Ascending aorta (tissue), 2 donors: Measurements from ENCODE around the gene FGL2. TPM values are rescaled to one million over a fixed set of nuclear protein-coding genes. Genes with fewer than 3 reads are reported as not detected.

ENCODE experiments used
- DNase-seq, 2 donors: peaks; one replicate each; pipeline ENCODE4 v3.0.0-alpha.2; 2019; ENCODE audit warnings: low spot score in 2 of 2
- H3K27ac ChIP-seq, 2 donors: fragments of 200-600 bp; sonication (generic); one replicate each; pipeline ENCODE4 v1.5.1; 2016 to 2017; ENCODE audit warnings: mild to moderate bottlenecking in 1 of 2
- H3K27me3 ChIP-seq: fragments of 200-600 bp; sonication (generic); one replicate; pipeline ENCODE4 v1.5.1; 2017
- H3K36me3 ChIP-seq, 2 donors: fragments of 200-600 bp; sonication (generic); one replicate each; pipeline ENCODE4 v1.5.1; 2016
- H3K4me1 ChIP-seq, 2 donors: fragments of 200-600 bp; sonication (generic); one replicate each; pipeline ENCODE4 v1.5.1; 2016 to 2017; ENCODE audit warnings: mild to moderate bottlenecking in 1 of 2
- H3K4me3 ChIP-seq, 2 donors: fragments of 200-600 bp; sonication (generic); one replicate each; pipeline ENCODE4 v1.5.1; 2016 to 2017; ENCODE audit warnings: mild to moderate bottlenecking in 1 of 2
- H3K9me3 ChIP-seq, 2 donors: fragments of 200-600 bp; sonication (generic); one replicate each; pipeline ENCODE4 v1.5.1; 2016
- CTCF ChIP-seq, 3 experiments: fragments of 200-600 bp in 2 of 3; fragments of 450-650 bp in 1 of 3; sonication (generic) in 2 of 3; IDR thresholded peaks; one replicate each; pipeline ENCODE4 v1.5.1; 2016 to 2019; ENCODE audit warnings: antibody characterized with exemption in 3 of 3, mild to moderate bottlenecking in 1 of 3, moderate library complexity in 1 of 3
- intact Hi-C: fragments of 100-400 bp; cut with DNase I; formaldehyde crosslinking; loops from one replicate; pipeline ENCODE4 v1.15.1; 2023
- total RNA-seq: library from RNA; depleted of rRNA; stranded (reverse); fragments of >200 nt; gene quantifications from one replicate; pipeline ENCODE4 v1.1.0, GENCODE V29; 2016

Gene FGL2
- total RNA-seq, 1 donor from 2014 or later = 77.9 TPM

GRCh38 chr7:77245015-77245755 lies 45.6 kb upstream of the FGL2 start:
- Histone ChIP-seq H3K27me3 (no peaks in the 10 kb centered on the region), H3K36me3 (no peaks in the 10 kb centered on the region), H3K27ac (peak overlapping the region in 1 of 2 donors; percentile 27), H3K9me3 (no peaks in the 10 kb centered on the region), H3K4me1 (peaks cover 15 to 17% of the 10 kb centered on the region in 2 donors), H3K4me3 (peak overlapping the region in 1 of 2 donors; percentile 19)
- TF ChIP-seq CTCF (IDR thresholded peaks at IDR 0.05) = no peak
- intact Hi-C loops = loop anchor here (2.0 to 5.0 kb wide), 2 partner anchors 46 to 123 kb away; partner anchors contain the start of genes CCDC146 and FGL2
- peak in 1 of 2 donors; percentile 14 for DNase-seq

- Histone ChIP-seq H3K27ac (peak overlapping the region in 1 of 2 donors; percentile 85), H3K9me3 (no peaks in the 10 kb centered on the region), H3K36me3 (no peaks in the 10 kb centered on the region), H3K27me3 (no peaks in the 10 kb centered on the region), H3K4me3 (no peak overlapping the region), H3K4me1 (peaks cover 15 to 17% of the 10 kb centered on the region in 2 donors)
- TF ChIP-seq CTCF (IDR thresholded peaks at IDR 0.05) = no peak
- no peak for DNase-seq
- intact Hi-C loops = loop anchor here (2.0 kb wide), 1 partner anchor 46 kb away; the partner anchor contains the start of gene FGL2
Measured at GRCh38 chr7:77244222-77244934, 44.8 kb upstream of the FGL2 start.

GRCh38 chr7:77242554-77242953 lies 42.9 kb upstream of the FGL2 start:
- intact Hi-C loops = no loop called here
- Histone ChIP-seq H3K4me3 (peak overlapping the region in 1 of 2 donors; percentile 44), H3K27me3 (no peaks in the 10 kb centered on the region), H3K9me3 (no peaks in the 10 kb centered on the region), H3K27ac (peak overlapping the region; percentile 67 to 85), H3K4me1 (peaks cover 15 to 29% of the 10 kb centered on the region in 2 donors), H3K36me3 (no peaks in the 10 kb centered on the region)
- DNase-seq = no peak
- TF ChIP-seq CTCF (IDR thresholded peaks at IDR 0.05) = no peak

GRCh38 chr7:77242068-77242467 lies 42.4 kb upstream of the FGL2 start:
- no peaks in the 10 kb centered on the region for H3K36me3 ChIP-seq
- H3K4me1 ChIP-seq = peaks cover 15 to 31% of the 10 kb centered on the region in 2 donors
- peak overlapping the region in 1 of 2 donors; percentile 44 for H3K4me3 ChIP-seq
- DNase-seq = no peak
- no peak for TF ChIP-seq CTCF (IDR thresholded peaks at IDR 0.05)
- H3K9me3 ChIP-seq = no peaks in the 10 kb centered on the region
- peak overlapping the region; percentile 67 to 85 for H3K27ac ChIP-seq
- intact Hi-C loops = no loop called here
- H3K27me3 ChIP-seq = no peaks in the 10 kb centered on the region

- no peak for DNase-seq
- H3K27ac ChIP-seq = peak overlapping the region in 1 of 2 donors; percentile 21
- TF ChIP-seq CTCF (IDR thresholded peaks at IDR 0.05) = no peak
- intact Hi-C loops = no loop called here
- no peaks in the 10 kb centered on the region for H3K9me3 ChIP-seq
- H3K36me3 ChIP-seq = no peaks in the 10 kb centered on the region
- H3K4me1 ChIP-seq = peaks cover 11 to 24% of the 10 kb centered on the region in 2 donors
- no peaks in the 10 kb centered on the region for H3K27me3 ChIP-seq
- no peak overlapping the region for H3K4me3 ChIP-seq
Measured at GRCh38 chr7:77239471-77239870, 39.9 kb upstream of the FGL2 start.
